Brain microvascular endothelial cell (primary cell): Measurements from ENCODE around the gene ASCC3.

Source experiments
- DNase-seq: peaks from one replicate; pipeline ENCODE4 v3.0.0-alpha.2; 2020
- H3K27ac ChIP-seq: fragments of 250-450 bp; sonication (Bioruptor Pico); 2 replicates; pipeline ENCODE4 v1.5.1; 2020; ENCODE audit warnings: mild to moderate bottlenecking, moderate library complexity
- H3K27me3 ChIP-seq: fragments of 250-450 bp; sonication (Bioruptor Pico); replicated peaks from 2 replicates; pipeline ENCODE4 v1.5.1; 2020; ENCODE audit warnings: mild to moderate bottlenecking
- H3K36me3 ChIP-seq: fragments of 250-450 bp; sonication (Bioruptor Pico); replicated peaks from 2 replicates; pipeline ENCODE4 v1.5.1; 2020; ENCODE audit warnings: mild to moderate bottlenecking
- H3K4me3 ChIP-seq: 2 replicates; pipeline ENCODE4 v1.5.1; 2011; ENCODE audit warnings: low read depth, mild to moderate bottlenecking, control low read depth, low read length, moderate library complexity
- CTCF ChIP-seq: IDR thresholded peaks from 2 replicates; pipeline ENCODE4 v1.5.1; 2011; ENCODE audit warnings: low read depth, mild to moderate bottlenecking, moderate library complexity, low read length, control low read depth, inconsistent platforms; ENCODE audit errors: missing control alignments
- in situ Hi-C: cut with HindIII; loops from 2 replicates; pipeline ENCODE4 v1.10.0; 2017; ENCODE audit warnings: low sequenced_read_pairs, low pct_ligation_motif_present

ASCC3 gene

DNA sequence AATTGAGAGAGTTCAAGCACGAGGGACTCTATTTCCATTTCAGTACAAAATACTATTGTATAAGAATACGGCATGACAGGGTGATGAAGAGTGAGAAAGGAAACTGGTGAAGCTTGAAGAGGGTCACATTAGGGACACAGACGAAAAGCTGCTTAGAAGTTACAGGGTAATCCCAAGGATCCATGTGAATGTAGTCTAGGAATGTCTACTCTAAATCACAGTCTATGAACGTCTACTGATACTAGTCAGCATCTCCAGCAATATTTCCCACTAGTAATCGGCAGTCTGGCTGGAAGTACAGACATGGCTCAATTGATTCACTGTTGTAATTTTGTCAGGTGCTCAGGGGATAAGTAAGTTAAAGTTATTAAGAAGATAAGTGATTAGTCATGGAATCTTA, 156.4 kb downstream of the ASCC3 start:
- Histone ChIP-seq H3K36me3 (no peaks in the 10 kb centered on the region), H3K4me3 (no peak overlapping the region), H3K27ac (no peak overlapping the region), H3K27me3 (no peaks in the 10 kb centered on the region)
- in situ Hi-C loops: no loop called here
- TF ChIP-seq CTCF: no peak
- no peak for DNase-seq

- Histone ChIP-seq H3K27me3 (no peaks in the 10 kb centered on the region), H3K36me3 (no peaks in the 10 kb centered on the region), H3K27ac (no peak overlapping the region), H3K4me3 (no peak overlapping the region)
- DNase-seq: no peak
- in situ Hi-C loops: no loop called here
- no peak for TF ChIP-seq CTCF
These were observed 156.9 kb downstream of the ASCC3 start for GRCh38 chr6:100724222-100724621.

DNA sequence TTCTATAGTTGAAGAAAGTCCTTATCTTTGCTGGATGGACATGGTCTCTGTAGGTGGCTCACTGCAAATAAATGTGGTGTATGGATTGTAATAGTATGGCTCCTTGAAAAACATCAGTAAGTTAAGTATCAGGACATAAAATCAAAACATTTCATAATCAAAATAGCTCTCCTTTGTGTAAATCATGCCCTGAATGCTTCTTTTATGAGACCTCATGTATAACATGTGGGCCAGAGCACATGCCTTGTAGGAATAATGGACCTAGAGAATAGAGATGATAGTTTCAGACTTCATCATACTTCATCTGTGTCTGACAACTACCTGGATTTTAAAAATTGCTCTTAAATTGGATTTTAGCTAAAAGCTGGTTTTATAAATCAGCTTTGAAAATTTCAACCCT, 159.9 kb downstream of the ASCC3 start:
- Histone ChIP-seq H3K36me3 (no peaks in the 10 kb centered on the region), H3K27ac (no peak overlapping the region), H3K4me3 (no peak overlapping the region), H3K27me3 (no peaks in the 10 kb centered on the region)
- in situ Hi-C loops: no loop called here
- no peak for TF ChIP-seq CTCF
- no peak for DNase-seq

GRCh38 chr6:100719883-100720682, 161.0 kb downstream of the ASCC3 start:
- Histone ChIP-seq H3K27ac (peak overlapping the region; percentile 30), H3K36me3 (no peaks in the 10 kb centered on the region), H3K27me3 (no peaks in the 10 kb centered on the region), H3K4me3 (no peak overlapping the region)
- in situ Hi-C loops: no loop called here
- TF ChIP-seq CTCF: peak; percentile 40
- no peak for DNase-seq

DNA sequence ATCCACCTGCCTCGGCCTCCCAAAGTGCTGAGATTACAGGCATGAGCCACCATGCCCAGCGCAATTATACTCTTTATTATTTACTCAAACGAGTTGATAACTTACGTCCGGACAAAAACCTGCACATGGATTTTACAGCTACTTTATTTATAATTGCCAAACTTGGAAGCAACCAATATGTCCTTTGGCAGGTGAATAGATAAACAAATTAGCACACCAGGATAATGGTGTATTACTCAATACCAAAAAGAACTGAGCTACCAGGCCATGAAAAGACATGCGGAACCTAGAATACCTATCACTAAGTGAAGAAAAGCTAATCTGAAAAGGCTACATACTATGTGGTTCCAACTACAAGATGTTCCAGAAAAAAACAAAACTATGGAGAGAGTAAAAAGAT, 168.1 kb downstream of the ASCC3 start:
- TF ChIP-seq CTCF: no peak
- Histone ChIP-seq H3K27me3 (no peaks in the 10 kb centered on the region), H3K4me3 (no peak overlapping the region), H3K27ac (no peak overlapping the region), H3K36me3 (no peaks in the 10 kb centered on the region)
- DNase-seq: no peak
- in situ Hi-C loops: no loop called here

DNA sequence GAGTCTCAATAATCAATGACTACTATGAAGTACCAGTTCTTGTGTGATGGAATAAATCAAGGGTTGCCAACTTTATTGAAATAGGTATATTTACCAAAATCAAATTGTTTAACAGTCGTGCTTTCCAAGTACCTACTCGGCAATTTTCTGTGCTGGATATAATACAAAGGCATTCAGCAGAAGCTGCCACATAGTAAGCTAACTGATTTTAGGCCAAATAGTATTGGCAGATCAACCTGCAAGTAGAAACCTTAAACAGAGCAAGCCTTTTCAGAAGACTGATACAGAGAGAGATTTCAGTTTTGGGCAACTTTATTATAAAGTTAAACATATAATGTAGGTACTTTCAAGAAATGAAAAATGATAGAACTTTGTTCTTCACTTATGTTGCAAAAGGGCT, 174.6 kb downstream of the ASCC3 start:
- DNase-seq: no peak
- TF ChIP-seq CTCF: no peak
- in situ Hi-C loops: no loop called here

More for the DNA sequence above, 174.6 kb downstream of the ASCC3 start:
- no peaks in the 10 kb centered on the region for H3K27me3 ChIP-seq
- H3K27ac ChIP-seq: no peak overlapping the region
- no peaks in the 10 kb centered on the region for H3K36me3 ChIP-seq
- no peak overlapping the region for H3K4me3 ChIP-seq
